ENCODE data around the gene SLC39A11. TPM values are rescaled to one million over a fixed set of nuclear protein-coding genes. Genes with fewer than 3 reads are reported as not detected.
"Not testable (repeated sequence)": the region's sequence is repeated elsewhere in the genome, so short reads cannot be mapped to it uniquely, and the experiment has no call there.

The SLC39A11 gene, protein sequence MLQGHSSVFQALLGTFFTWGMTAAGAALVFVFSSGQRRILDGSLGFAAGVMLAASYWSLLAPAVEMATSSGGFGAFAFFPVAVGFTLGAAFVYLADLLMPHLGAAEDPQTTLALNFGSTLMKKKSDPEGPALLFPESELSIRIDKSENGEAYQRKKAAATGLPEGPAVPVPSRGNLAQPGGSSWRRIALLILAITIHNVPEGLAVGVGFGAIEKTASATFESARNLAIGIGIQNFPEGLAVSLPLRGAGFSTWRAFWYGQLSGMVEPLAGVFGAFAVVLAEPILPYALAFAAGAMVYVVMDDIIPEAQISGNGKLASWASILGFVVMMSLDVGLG
- 9.1 and 9.4 TPM in 2 replicates for total RNA-seq
- polyA plus RNA-seq (2012): 12.3 TPM

DNA sequence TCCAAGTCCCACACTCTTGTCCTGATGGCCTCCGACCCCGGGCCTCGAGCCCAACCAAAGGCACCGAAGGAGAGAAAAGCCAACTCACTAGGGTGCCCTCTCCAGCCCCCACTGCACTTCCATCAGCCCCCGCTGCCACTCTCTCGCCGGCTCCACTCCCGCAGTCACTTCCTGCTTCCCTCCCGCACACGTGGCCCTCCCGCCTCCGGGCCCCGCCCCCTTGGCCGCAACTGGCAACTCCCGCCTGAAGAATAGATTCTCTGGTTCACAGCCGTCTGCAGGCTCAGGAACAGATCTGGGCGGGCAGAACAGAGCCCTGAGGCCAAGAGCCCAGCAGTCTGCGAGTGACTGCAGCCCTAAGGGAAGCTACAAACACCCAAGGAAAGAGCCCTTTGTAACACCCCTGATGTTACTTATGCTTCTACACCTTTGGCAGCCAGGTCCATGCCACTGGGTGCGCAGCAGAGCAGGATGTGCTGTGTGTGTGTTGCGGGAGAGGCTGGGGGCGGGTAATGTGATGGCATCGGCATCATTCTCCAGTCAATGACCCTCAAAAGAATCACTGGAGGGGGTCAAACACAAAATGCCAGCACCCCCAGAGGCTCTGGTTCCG, at the start of gene SLC39A11:
Gene SLC39A11, minus strand, starts transcription at position 166 of the 613 bp plus-strand sequence. CDS start 3,924 bp downstream, outside the sequence.
- DNase-seq (ENCODE audit: low read depth): peak; percentile 94

DNA sequence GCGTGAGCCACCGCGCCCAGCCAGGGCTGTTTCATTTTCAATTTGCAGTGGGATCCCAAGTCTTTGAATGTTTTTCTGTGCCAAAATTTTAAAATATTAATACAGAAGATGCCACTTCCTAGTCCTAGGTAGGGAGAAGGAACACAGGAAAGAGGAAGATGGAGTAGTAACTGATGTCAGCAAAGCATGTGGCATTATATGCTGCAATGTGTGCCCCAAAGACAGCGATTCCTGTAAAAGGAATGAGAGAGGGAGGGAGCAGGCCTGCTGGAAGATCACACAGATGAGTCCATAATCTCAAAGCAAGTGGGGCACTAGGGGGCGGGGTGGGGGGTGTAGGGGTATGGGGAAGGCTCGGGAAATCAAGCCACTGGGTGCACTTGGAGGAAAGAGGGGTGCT, 48.9 kb upstream of the SLC39A11 start:
- no peak for DNase-seq (ENCODE audit: low read depth)

DNA sequence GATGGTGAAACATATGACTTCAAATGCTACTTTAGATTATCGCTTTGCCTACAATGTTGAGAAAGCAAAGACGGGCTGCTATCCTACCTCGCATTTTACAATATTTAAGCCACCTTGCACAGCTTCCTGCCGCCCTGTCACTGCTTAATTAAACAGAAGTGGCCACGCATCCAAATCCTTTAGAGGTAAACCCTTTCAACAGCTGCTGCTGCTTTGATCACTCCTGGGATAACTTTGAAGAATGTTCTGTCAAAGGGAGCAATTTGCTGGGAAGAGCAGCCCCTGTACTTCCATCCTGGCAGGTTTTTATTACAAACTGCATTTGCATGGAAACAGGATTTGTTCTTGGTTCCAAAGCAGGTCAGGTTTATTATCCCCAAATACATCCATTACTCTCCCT, 48.1 kb upstream of the SLC39A11 start:
- no peak for DNase-seq (ENCODE audit: low read depth)

DNA sequence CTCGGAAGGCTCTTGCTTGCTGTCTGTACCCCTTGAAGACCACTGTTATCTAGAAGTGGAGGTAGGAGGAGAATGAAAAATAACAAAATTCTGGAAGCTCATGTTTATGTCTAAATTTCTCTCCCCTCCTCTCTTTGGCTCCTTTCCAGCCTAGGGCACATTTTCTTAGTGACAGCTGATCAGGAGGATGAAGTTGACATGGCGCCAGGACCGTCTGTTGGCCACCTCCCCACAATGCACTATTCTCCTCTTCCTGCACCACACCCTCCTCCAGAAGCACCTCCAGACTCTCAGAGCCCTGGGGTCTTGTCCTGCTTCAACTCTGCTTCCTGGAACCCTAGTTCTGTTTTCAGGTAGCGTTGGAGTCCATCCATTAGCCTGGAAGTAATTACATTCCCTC, 46.8 kb upstream of the SLC39A11 start:
- DNase-seq (ENCODE audit: low read depth): no peak

DNA sequence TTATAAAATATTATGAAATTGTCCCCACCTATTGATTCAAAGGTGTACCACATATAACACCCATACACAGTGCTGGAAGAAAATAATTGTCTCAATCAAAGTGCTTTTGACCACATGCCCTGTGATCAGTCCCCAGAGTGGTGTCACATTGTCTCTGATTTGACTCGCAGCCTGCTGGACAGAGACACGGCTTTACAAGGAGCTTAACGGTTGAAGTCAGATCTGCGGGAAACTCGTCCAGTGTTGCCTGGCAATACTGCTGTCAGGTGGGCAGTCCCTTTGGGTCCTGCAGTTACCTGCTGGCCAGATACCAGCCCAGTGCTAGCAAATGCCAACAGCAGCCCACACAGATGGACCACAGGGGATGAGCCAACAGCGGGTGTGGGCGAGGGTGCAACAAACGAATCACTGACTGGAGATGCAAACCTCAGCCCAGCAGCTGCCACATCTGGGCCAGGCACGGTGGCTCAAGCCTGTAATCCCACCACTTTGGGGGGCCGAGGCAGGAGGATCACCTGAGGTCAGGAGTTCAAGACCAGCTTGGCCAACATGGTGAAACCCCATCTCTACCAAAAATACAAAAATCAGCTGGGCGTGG, 46.2 kb upstream of the SLC39A11 start:
- DNase-seq (ENCODE audit: low read depth): peak; percentile 22

DNA sequence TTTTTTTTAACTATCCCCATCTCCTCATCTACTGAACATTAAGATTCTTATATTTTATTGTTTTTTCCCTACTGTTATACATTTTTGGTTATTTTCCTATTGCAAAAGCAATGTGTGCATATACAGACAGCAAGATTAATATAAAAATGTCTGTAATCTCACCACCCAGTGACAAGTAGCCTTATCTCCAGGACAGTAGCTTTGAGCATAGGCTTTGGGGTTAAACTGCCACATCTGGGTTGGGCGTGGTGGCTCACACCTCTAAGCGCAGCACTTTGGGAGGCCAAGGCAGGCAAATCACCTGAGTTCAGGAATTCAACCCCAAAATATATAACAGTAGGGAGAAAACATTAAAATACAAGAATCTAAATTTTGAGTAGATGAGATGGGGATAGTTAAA, 44.9 kb upstream of the SLC39A11 start:
- DNase-seq (ENCODE audit: low read depth): no peak

DNA sequence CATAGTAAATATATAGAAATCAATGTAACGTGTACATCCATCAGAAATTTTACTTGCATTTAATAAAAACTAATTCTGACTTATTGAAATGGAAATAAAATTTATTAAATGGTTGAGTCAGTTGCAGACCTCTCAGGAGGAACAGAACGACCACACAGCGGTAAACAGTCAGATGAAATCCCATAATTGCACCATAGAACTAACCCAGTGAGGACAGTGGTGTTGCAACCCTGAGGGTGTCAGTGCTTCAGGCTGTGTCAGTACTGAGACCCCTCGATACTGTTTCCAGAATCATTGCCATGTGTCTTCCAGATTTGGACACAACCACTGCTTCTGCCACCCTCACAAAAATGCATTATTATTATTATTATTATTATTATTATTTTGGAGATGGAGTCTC, 43.3 kb upstream of the SLC39A11 start:
- no peak for DNase-seq (ENCODE audit: low read depth)

DNA sequence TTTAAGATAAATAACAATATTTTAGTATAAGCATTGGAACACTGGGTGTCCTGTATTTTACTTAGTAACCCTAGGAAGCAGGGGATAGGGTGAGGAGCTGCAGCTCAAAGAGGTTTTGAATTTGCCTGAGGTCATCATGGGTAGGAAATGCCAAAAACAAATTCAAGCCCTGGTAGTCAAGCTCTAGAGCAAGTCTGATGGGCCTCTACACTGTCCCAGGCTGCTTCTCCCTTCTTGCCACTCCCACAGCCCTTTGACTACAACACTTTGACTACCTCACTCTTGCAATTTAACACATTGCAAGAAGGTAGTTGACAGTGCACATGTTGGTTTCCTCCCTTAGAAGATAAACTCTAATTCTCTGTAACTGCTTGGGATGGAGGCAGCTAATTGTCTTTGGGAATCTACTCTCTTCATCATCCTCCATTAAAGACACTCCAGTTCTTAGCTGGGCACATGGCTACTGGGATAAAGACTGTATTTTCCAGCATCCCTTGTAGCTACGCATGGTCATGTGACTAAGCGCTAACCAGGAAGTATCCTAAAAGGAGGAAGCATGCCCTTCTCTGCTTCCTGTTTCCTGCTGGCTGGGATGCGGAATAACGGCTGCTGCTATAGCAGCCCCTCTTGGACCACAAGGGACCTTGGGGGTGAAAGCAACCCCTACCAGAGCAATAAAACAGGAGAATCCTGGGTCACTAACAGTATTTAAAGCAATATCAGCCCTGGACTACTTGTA, 41.6 kb upstream of the SLC39A11 start:
- no peak for DNase-seq (ENCODE audit: low read depth)

DNA sequence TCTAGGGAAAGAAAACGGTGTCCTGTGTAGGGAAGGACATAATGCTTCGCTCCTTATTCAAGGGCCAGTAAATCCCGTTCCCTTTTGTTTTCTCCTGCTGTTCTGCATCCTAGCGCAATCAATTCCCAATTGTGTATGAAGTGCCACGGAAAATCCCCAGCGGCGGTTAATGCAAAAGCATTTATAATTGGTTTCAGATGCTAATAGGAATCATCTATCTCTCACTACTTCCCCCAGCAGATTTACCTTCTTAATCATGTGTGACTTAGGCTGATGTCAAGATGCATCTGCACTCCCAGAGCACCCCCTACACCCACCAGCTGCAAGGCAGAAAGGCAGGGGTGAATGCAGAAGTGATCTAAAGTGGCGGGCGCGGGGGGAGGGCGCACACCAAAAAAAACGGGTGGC, 39.6 kb upstream of the SLC39A11 start:
- no peak for DNase-seq (ENCODE audit: low read depth)

DNA sequence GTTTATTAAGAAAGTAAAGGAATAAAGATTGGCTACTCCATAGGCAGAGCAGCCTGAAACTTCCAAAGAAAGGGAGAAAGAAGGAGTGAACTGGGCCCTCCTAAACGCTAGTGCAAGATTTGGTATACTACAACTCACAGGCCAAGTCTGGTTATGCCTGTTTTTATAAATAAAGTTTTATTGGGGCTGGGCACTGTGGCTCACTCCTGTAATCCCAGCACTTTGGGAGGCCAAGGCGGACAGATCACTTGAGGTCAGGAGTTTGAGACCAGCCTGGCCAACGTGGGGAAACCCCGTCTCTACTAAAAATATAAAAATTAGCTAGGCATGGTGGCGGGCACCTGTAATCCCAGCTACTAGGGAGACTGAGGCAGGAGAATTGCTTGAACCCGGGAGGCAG, 39.0 kb upstream of the SLC39A11 start:
- DNase-seq (ENCODE audit: low read depth): not testable (repeated sequence)

DNA sequence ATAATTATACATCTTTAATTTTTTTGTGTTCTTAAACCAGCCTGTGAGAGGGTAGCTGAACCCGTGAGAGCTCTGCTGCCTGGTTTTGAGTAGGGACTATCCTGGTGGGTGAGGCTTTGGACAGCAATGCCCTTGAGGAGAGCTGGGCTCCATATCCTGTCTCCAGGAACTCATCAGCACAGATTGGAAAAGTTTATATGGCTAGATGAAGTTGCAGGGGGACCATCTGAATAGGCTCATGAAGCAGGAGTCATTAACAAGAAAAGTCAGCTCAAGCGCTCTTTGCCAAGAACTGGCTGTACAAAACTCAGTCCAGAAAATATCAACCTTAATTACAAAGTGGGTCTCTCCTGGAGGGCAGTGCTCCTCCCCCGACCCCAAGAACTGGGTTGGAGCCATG, 38.5 kb upstream of the SLC39A11 start:
- DNase-seq (ENCODE audit: low read depth): no peak

DNA sequence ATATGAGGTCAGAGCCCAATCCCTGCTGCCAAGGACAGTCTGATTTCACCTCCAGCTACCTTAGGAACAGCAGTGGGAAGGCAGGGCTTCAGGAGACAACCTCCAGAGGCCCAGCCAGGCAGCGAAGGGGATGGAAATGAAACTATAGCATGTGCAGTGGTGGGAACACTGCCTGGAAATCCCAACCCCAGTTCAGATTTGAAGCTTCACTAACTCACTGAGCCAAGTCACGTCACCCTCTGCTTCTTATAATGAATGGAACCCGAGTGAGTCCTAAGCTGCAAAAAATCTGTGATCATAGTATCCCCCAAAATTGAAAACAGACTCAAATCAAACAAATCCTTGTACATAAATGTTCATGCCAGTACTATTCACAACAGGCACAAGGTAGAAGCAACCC, 36.0 kb upstream of the SLC39A11 start:
- no peak for DNase-seq (ENCODE audit: low read depth)

DNA sequence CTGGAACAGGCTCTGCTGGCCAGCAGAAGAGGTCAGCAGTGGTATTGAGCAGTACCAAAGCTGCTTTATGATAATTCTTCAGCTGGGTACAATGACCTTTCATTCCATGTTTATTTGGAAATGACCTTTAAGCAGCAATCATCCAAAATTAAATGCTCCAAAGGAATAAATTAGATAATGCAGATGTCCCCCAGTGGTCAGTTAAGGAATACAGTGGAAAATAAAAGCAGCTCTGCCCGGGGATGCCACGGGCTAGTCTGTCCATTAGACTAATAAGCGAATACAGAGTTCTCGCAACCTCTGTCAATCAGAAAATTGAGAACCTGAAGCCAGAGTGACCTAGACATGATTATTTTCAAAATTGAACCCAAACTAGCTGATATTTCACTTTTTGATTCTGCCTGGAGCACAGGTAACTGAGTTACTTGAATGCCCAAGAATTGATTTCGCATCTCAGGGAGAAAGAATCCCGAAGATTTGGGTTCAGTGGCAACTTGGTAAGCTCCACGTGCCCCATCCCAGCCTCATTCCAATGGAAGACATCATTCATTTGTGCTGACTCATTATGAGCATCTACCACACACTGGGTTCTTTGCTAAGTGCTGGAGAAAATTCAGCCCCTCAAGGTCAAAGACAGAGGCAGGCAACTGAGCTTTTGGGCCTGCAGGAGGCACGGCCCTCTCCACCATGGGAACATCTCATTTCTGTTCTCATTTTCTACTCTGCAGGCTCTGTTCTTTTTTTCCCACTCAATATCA, 34.4 kb upstream of the SLC39A11 start:
- no peak for DNase-seq (ENCODE audit: low read depth)

DNA sequence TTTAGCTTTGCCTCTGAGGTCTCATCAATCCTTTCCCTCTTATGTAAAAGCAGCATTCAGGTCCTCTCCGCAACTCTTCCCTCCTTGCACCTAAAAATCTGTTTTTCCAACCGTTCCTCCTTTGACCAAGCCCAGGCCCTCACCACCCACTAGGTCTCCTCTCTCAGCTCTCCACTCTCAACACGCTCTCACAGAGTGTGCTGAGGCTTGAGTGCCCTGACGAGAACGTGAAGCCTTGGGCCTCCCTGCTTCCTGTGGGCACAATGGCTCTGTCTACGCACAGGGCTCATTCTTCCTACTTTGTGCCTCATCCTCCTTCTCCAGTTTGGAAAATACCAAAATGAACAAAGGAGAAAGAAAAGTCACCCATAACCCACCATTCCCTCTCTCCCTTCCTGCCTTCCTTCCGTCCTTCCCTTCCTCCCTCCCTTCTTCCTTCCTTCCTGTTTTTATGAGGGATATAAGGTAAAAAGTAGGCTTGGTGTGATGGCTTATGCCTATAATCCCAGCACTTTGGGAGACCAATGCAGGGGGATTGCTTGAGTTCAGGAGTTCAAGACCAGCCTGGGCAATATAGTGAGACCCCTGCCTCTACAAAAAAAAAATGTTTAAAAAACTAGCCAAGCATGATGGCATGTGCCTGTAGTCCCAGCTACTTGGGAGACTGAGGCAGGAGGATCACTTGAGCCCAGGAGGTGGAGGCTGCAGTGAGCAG, 31.3 kb upstream of the SLC39A11 start:
- DNase-seq (ENCODE audit: low read depth): no peak

DNA sequence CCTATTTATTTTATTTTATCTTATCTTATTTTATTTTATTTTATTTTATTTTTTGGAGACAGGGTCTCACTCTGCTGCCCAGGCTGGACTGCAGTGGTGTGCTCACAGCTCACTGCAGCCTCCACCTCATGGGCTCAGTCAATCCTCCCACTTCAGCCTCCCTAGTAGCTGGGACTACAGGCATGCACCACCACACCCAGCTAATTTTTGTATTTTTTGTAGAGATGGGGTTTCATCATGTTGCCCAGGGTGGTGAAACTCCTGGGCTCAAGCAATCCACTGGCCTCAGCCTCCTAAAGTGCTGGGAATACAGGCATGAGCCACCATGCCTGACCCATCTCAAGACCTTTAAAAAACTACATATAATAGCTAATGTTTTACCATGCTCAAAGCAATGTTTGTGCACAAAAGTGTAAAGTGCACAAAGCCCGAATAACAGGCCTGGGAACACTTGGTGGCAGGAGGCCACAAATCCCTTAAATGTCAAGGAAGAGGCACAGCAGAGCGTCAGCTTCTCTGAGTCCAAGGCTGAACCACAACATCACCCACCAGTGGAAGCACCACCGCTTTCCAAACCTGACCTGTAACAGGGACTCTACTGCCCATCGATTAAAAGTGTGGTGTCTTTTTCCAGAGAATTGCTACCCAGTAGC, 30.6 kb upstream of the SLC39A11 start:
- no peak for DNase-seq (ENCODE audit: low read depth)

DNA sequence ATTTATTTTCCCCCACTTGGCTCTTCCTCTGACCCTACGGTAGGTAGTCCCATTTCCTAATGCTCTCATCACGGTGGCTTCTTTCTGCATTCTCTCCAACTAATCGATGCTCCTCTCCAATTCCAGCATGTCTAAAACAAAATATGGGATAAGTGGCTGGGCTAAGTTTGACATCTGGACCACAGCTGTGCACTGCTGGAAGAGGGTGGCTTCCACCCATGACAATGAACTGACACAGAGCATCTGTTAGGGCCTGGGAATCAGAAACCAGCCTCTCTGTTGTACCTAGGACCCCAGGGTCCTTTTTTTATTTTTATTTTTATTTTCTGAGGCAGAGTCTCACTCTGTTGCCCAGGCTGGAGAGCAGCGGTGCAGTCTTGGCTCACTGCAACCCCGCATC, 29.0 kb upstream of the SLC39A11 start:
- no peak for DNase-seq (ENCODE audit: low read depth)

DNA sequence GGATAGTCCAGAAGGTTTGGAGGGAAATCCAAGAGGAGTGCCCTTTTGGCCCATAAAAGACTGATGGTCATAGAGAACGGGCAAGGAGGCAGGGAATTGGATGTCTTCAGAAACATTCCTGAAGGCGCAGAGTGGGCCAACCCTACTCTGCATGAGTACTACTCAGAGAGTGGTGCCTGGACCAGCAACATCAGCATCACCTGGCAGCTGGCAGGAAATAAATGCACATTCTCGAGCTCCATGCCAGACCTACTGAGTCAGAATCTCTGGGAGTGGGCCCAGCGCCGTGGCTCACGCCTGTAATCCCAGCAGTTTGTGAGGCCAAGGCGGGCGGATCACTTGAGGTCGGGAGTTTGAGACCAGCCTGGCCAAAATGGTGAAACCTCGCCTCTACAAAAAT, 27.1 kb upstream of the SLC39A11 start:
- DNase-seq (ENCODE audit: low read depth): no peak

DNA sequence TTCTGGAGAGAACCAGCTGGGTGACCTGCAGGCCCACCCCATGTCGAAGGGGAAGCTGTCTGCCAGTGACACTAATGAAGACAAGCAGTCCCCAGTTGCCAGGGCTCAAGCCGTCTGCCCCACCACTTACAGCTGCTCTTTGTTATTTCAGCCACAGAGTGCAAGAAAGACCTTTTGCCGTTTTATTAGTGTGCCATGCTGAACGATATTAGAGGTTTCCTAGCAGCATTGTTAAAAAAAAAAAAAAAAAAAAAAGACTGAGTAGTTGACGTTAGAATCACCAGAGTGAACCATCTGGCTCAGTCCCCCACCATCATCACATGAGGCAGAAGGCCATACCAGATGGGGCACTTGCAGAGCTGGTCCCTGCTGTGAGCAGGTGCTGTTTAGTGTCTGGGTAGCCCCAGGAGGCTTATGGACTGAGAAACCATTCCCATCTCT, 26.5 kb upstream of the SLC39A11 start:
- peak; percentile 12 for DNase-seq (ENCODE audit: low read depth)

DNA sequence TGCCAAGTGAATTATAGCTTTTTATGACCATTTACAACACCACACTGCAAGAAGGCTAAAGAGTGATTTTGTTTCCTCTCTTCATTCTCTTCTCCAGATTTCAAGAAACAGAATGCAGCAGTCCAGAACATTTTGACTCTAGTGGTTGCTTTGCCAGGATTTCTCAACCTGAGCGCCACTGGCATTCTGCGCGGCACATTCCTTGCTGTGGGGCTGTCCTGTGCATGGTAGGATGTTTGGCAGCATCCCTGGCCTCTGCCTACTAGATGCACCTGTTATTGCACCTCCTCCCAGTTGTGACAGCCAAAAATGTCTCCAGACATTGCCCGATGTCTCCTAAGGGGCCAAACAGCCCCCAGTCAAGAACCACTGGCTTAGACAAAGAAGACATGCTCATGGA, 25.7 kb upstream of the SLC39A11 start:
- no peak for DNase-seq (ENCODE audit: low read depth)

DNA sequence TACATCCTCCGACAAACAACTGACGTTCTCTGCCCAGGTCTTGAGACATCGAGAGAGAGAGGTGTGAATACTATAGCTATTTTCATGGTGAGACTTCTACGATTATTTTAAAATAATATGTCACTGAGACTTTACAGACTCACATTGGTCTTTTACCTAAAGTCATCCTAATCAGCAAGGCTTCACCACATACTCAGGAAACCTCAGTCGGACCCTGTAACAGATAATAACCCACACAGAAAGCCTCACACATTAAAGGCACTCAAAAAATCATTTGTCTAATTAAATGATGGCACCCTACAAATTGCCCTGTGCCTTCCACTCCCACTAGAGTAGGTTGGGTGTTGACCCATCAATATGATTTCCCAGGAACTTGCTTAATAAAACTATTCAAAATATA, 19.8 kb upstream of the SLC39A11 start:
- DNase-seq (ENCODE audit: low read depth): no peak
